GM12891 (cell line): ENCODE results near the gene SMARCA5.

Experiments
- POLR2A ChIP-seq: IDR thresholded peaks from 2 replicates; pipeline ENCODE4 v1.6.1; 2011; ENCODE audit warnings: low read depth, low read length, control low read depth
- POLR2AphosphoS5 ChIP-seq: IDR thresholded peaks from 2 replicates; pipeline ENCODE4 v1.6.1; 2011; ENCODE audit warnings: low read depth, low read length, control low read depth
- POU2F2 ChIP-seq: IDR thresholded peaks from 2 replicates; pipeline ENCODE4 v1.6.1; 2011; ENCODE audit warnings: low read depth, mild to moderate bottlenecking, control low read depth, low read length, moderate library complexity

GRCh38 chr4:143575331-143575730, 61.8 kb downstream of the SMARCA5 start:
- TF ChIP-seq POU2F2 (no peak), POLR2AphosphoS5 (no peak), POLR2A (no peak)
